Common myeloid progenitor, CD34-positive (primary cell): ENCODE results near the gene DAD1.

Experiments
- CTCF ChIA-PET: fragments of 350-600 bp; sonication (Branson Sonifier 250); formaldehyde crosslinking; loops from one replicate; lab custom pipeline; 2021; ENCODE audit warnings: antibody characterized with exemption; lab: Charles Lee
- POLR2A ChIA-PET: fragments of 350-600 bp; sonication (Branson Sonifier 250); formaldehyde crosslinking; loops from one replicate; lab custom pipeline; 2021; ENCODE audit warnings: antibody characterized with exemption; lab: Charles Lee
- DNase-seq, 3 donors: peaks; one replicate each; pipeline versions ENCODE4 v3.0.0 to v3.0.0-alpha.2; 2013
- H3K27ac ChIP-seq, 2 experiments: 1 replicate in 1 of 2; 2 replicates in 1 of 2; pipeline ENCODE4 v1.7.0; 2013; ENCODE audit warnings: inconsistent platforms in 2 of 2, low read length in 2 of 2, mild to moderate bottlenecking in 2 of 2, low read depth in 1 of 2, moderate library complexity in 1 of 2; ENCODE audit not compliant: severe bottlenecking in 2 of 2, insufficient read depth in 1 of 2, poor library complexity in 1 of 2
- H3K27me3 ChIP-seq, 5 experiments: replicated peaks in 2 of 5; 1 replicate in 3 of 5; 2 replicates in 2 of 5; pipeline versions ENCODE4 v1.6.1 to v1.7.0; 2013; ENCODE audit warnings: low read length in 4 of 5, mild to moderate bottlenecking in 2 of 5, moderate library complexity in 2 of 5, inconsistent platforms in 1 of 5; ENCODE audit not compliant: insufficient read depth in 5 of 5, control insufficient read depth in 4 of 5
- H3K36me3 ChIP-seq, 4 experiments: 1 replicate in 2 of 4; 2 replicates in 2 of 4; pipeline versions ENCODE4 v1.6.1 to v1.7.0; 2013; ENCODE audit warnings: low read length in 3 of 4, control low read depth in 1 of 4, mild to moderate bottlenecking in 1 of 4; ENCODE audit not compliant: control insufficient read depth in 4 of 4, insufficient read depth in 4 of 4
- H3K4me1 ChIP-seq, 4 experiments: 1 replicate in 3 of 4; 2 replicates in 1 of 4; pipeline versions ENCODE4 v1.6.1 to v1.7.1; 2013; ENCODE audit warnings: low read length in 3 of 4, mild to moderate bottlenecking in 3 of 4, control low read depth in 1 of 4, inconsistent platforms in 1 of 4, moderate library complexity in 1 of 4; ENCODE audit not compliant: control insufficient read depth in 4 of 4, insufficient read depth in 4 of 4; ENCODE audit errors: control extremely low read depth in 1 of 4
- H3K4me3 ChIP-seq, 7 experiments: 1 replicate in 4 of 7; 2 replicates in 3 of 7; pipeline versions ENCODE4 v1.5.1 to v1.7.0; 2013; ENCODE audit warnings: mild to moderate bottlenecking in 7 of 7, low read length in 6 of 7, moderate library complexity in 6 of 7, inconsistent platforms in 2 of 7, low read depth in 2 of 7, control low read depth in 1 of 7; ENCODE audit not compliant: insufficient read depth in 4 of 7, control insufficient read depth in 1 of 7; ENCODE audit errors: extremely low read depth in 1 of 7
- H3K9me3 ChIP-seq, 5 experiments: 1 replicate in 4 of 5; 2 replicates in 1 of 5; pipeline versions ENCODE4 v1.6.1 to v1.7.1; 2013; ENCODE audit warnings: low read length in 4 of 5, mild to moderate bottlenecking in 2 of 5, inconsistent platforms in 1 of 5, low read depth in 1 of 5, moderate library complexity in 1 of 5; ENCODE audit not compliant: control insufficient read depth in 4 of 5, insufficient read depth in 2 of 5; ENCODE audit errors: control extremely low read depth in 1 of 5
- WGBS: methylation state at CpG from one replicate; pipeline ENCODE4 v1.1.5; 2013; ENCODE audit not compliant: insufficient coverage; 5-methylcytosine and 5-hydroxymethylcytosine counted together

The DAD1 gene

DNA sequence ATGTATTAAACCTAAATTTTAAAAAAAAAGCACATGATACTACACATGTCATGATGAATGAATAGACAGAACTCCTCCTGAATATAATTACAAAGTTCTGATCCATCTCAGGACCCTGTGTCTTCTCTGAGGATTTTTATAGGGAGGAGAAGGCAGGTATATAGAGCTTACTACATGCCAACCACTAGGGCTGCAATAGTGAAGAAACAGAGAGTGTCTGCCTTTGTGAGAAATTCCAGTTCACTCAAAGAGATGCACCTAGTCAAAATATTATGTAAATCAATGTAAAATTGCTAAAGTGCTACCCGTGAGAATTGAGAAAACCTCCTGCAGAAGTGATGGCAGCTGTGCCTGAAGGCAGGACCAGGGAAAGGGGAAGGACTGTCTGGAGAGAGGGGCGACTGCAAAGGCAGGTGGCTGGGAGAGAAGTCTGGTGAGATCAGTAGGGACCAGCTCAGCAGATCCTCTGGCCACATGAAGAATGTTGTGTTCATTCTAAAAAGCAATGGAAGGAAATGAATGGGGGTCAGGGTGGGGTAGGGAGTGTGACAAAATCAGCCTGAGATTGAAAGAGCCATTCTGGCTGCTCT, 24.2 kb upstream of the DAD1 start:
- POLR2A ChIA-PET: no interaction called here
- Histone ChIP-seq H3K36me3 (peaks cover 6 to 39% (median 21%) of the 10 kb centered on the region in 4 experiments), H3K27ac (no peak overlapping the region), H3K9me3 (no peaks in the 10 kb centered on the region), H3K4me1 (peaks cover 0 to 3% (median 0%) of the 10 kb centered on the region in 4 experiments), H3K27me3 (no peaks in the 10 kb centered on the region), H3K4me3 (no peak overlapping the region)
- 69% methylated on average over 2 of the region's 2 CpGs for WGBS
- CTCF ChIA-PET: interaction anchor here (1.2 to 1.4 kb wide), 2 partner anchors 14 to 43 kb away, joined by 3 to 4 read pairs; partner anchors contain the start of gene ABHD4
- no peak for DNase-seq

- H3K36me3 ChIP-seq: peaks cover 9 to 62% (median 33%) of the 10 kb centered on the region in 4 experiments
- H3K27me3 ChIP-seq: no peaks in the 10 kb centered on the region
- H3K4me1 ChIP-seq: peaks cover 0 to 3% (median 0%) of the 10 kb centered on the region in 4 experiments
- no peak overlapping the region for H3K4me3 ChIP-seq
- CTCF ChIA-PET: interaction anchor here (1.5 kb wide), 2 partner anchors 9 to 14 kb away, joined by 4 to 5 read pairs; no protein-coding TSS in a partner anchor
- no peak overlapping the region for H3K27ac ChIP-seq
- no peak for DNase-seq
- POLR2A ChIA-PET: no interaction called here
- H3K9me3 ChIP-seq: no peaks in the 10 kb centered on the region
- 100% methylated on average over 1 of the region's 2 CpGs for WGBS
These were observed 21.9 kb upstream of the DAD1 start for GRCh38 chr14:22610931-22611330.

DNA sequence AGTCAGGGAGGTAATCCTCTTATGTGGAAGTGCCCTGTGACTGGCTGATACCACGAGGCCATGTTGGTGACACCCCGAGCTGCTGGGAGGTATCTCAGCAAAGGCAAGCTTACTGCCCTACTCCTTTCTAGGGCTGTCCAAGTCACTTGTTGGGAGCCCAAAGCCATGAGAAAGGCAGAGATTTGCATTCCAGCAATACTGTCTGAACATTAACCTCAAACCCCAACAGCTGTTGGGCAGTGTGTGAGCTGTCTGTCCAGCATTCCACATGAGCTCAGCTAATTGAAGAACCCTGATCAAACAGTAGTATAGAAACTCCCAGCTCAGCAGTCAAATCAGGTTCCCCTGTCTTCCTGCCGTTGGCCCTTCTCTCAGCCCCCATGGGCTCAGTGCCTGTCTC, 18.3 kb upstream of the DAD1 start:
- POLR2A ChIA-PET: no interaction called here
- peaks cover 29 to 90% (median 53%) of the 10 kb centered on the region in 4 experiments for H3K36me3 ChIP-seq
- CTCF ChIA-PET: no interaction called here
- peaks cover 0 to 2% (median 0%) of the 10 kb centered on the region in 4 experiments for H3K4me1 ChIP-seq
- 94% methylated on average over 3 of the region's 3 CpGs for WGBS
- no peak overlapping the region for H3K27ac ChIP-seq
- H3K9me3 ChIP-seq: no peaks in the 10 kb centered on the region
- H3K27me3 ChIP-seq: no peaks in the 10 kb centered on the region
- no peak overlapping the region for H3K4me3 ChIP-seq
- DNase-seq: no peak

DNA sequence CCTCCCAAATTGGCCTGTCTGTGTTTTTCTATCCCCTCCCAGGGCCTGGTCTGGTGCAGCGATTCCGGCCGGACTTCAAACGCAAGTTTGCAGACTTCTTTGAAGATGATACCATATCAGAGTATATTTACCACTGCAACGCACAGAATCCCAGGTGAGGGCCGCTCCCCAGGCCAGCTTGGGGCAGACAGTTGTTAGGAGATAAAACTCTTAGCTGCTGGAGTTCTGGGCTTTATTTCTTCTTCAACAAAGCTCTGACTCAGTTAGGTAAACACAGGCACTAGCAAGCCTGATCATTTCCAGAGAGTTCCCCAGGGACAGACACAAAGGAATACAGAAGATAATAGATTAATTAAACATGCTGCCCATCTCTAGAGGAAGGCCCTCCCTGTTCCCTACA, 17.4 kb upstream of the DAD1 start:
- DNase-seq: no peak
- Histone ChIP-seq H3K27me3 (no peaks in the 10 kb centered on the region), H3K36me3 (peaks cover 32 to 89% (median 53%) of the 10 kb centered on the region in 4 experiments), H3K4me1 (peaks cover 0 to 9% (median 4%) of the 10 kb centered on the region in 4 experiments), H3K9me3 (no peaks in the 10 kb centered on the region), H3K4me3 (no peak overlapping the region), H3K27ac (no peak overlapping the region)
- POLR2A ChIA-PET: no interaction called here
- CTCF ChIA-PET: interaction anchor here (1.5 kb wide), 1 partner anchor 266 kb away, joined by 3 read pairs; no protein-coding TSS in a partner anchor
- 100% methylated on average over 1 of the region's 6 CpGs for WGBS

DNA sequence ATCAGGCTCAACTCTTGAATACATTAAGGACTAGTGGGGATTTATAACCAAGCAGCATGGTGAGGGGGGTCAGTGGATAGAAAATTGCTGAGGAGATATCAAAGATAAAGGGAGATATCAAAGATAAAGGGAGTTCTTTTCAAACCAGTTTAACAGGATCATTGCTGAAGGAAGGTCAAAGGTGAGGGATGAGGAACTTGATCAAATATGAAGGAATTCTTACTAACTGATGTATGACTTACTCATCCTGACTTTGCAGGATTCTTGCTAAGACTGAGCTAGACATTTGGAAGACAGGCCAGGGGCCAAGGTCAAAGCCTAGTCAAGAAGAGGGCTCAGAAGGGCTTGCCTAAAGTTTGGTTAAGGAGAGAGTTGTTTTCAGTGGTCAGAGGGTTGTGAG, 13.8 kb upstream of the DAD1 start:
- H3K27me3 ChIP-seq: no peaks in the 10 kb centered on the region
- H3K4me3 ChIP-seq: no peak overlapping the region
- H3K9me3 ChIP-seq: no peaks in the 10 kb centered on the region
- H3K36me3 ChIP-seq: peaks cover 26 to 62% (median 33%) of the 10 kb centered on the region in 4 experiments
- ChIA-PET POLR2A (no interaction called here), CTCF (interaction anchor here (1.5 to 1.6 kb wide), 3 partner anchors 8 to 55 kb away, joined by 3 to 5 read pairs (median 3); partner anchors contain the start of gene DAD1)
- DNase-seq: no peak
- peaks cover 9 to 39% (median 29%) of the 10 kb centered on the region in 4 experiments for H3K4me1 ChIP-seq
- H3K27ac ChIP-seq: no peak overlapping the region

DNA sequence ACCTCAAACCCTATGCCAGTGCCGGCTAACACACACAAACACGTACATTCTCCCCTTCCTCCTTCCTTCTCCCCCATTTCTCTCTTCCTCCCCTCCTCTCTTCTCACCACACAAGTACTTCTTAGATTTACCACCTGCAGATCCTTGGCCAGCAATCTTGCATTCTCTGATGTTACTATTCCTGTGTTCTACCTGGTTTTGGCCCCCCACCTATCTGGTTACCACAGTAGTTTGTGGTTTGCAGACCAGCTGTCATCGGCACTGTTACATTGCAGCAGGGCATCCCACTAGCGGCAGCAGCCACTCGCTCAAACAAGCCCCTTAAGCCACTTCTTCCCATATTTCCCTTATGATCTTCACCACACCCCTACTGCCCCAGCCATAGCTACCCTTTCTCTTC, 13.0 kb upstream of the DAD1 start:
- no peak overlapping the region for H3K4me3 ChIP-seq
- H3K4me1 ChIP-seq: peaks cover 14 to 45% (median 31%) of the 10 kb centered on the region in 4 experiments
- H3K36me3 ChIP-seq: peaks cover 24 to 53% (median 28%) of the 10 kb centered on the region in 4 experiments
- peak in 1 of 3 donors; percentile 19 for DNase-seq
- no peaks in the 10 kb centered on the region for H3K27me3 ChIP-seq
- no peak overlapping the region for H3K27ac ChIP-seq
- ChIA-PET CTCF (interaction anchor here (0.7 to 1.5 kb wide), 5 partner anchors 9 to 56 kb away, joined by 3 to 5 read pairs (median 3); partner anchors contain the start of gene DAD1), POLR2A (no interaction called here)
- WGBS: 43% methylated on average over 5 of the region's 5 CpGs
- H3K9me3 ChIP-seq: no peaks in the 10 kb centered on the region

- no peaks in the 10 kb centered on the region for H3K27me3 ChIP-seq
- no CpG with 5 or more reads among the region's 2 CpGs for WGBS
- H3K36me3 ChIP-seq: peaks cover 24 to 48% (median 27%) of the 10 kb centered on the region in 4 experiments
- H3K9me3 ChIP-seq: no peaks in the 10 kb centered on the region
- no peak overlapping the region for H3K4me3 ChIP-seq
- H3K27ac ChIP-seq: no peak overlapping the region
- POLR2A ChIA-PET: no interaction called here
- CTCF ChIA-PET: interaction anchor here (1.0 to 1.6 kb wide), 8 partner anchors 10 to 57 kb away, joined by 3 to 6 read pairs (median 3); partner anchors contain the start of gene DAD1
- peaks cover 14 to 45% (median 31%) of the 10 kb centered on the region in 4 experiments for H3K4me1 ChIP-seq
- peak in 2 of 3 donors; percentile 31 to 35 for DNase-seq
These were observed 12.4 kb upstream of the DAD1 start for GRCh38 chr14:22601456-22601855.
